ENCODE results near the gene PPP1R3F.

The PPP1R3F gene

GRCh38 chrX:49225858-49226257 is 43.7 kb upstream of the PPP1R3F start:
- Histone ChIP-seq H3K9me2 (replicated peaks; ENCODE audit: low read depth, low read length) (no peaks in the 10 kb centered on the region), H3K9ac (ENCODE audit: low read depth, low read length, poor library complexity, severe bottlenecking) (no peak overlapping the region), H3F3A (ENCODE audit: low read depth) (no peaks in the 10 kb centered on the region), H3K9me3 (ENCODE audit: insufficient read depth, low read depth, low read length) (no peaks in the 10 kb centered on the region), H3K4me1 (ENCODE audit: insufficient read depth, low read length, poor library complexity, severe bottlenecking) (no peaks in the 10 kb centered on the region), H3K4me2 (ENCODE audit: low read depth, low read length, poor library complexity, severe bottlenecking) (no peak overlapping the region), H3K36me3 (ENCODE audit: insufficient read depth, low read length) (no peaks in the 10 kb centered on the region), H4K20me1 (ENCODE audit: insufficient read depth, low read length, poor library complexity, severe bottlenecking) (no peaks in the 10 kb centered on the region), H3K79me2 (ENCODE audit: insufficient read depth, low read length) (no peaks in the 10 kb centered on the region), H3K27me3 (ENCODE audit: insufficient read depth, low read length, poor library complexity, severe bottlenecking) (no peaks in the 10 kb centered on the region), H3K4me3 (ENCODE audit: low read length, poor library complexity, severe bottlenecking) (no peak overlapping the region), H2AFZ (ENCODE audit: low read length) (no peak overlapping the region)
- TF ChIP-seq EZH2phosphoT487 (IDR thresholded peaks at IDR 0.05; ENCODE audit: borderline replicate concordance), result no peak
- no peak for TF ChIP-seq CTCF (conservative IDR thresholded peaks at IDR 0.05; ENCODE audit: low read length)

- Histone ChIP-seq H3K36me3 (ENCODE audit: insufficient read depth, low read length) (no peaks in the 10 kb centered on the region), H3K79me2 (ENCODE audit: insufficient read depth, low read length) (no peaks in the 10 kb centered on the region), H3K4me3 (ENCODE audit: low read length, poor library complexity, severe bottlenecking) (no peak overlapping the region), H3K4me1 (ENCODE audit: insufficient read depth, low read length, poor library complexity, severe bottlenecking) (no peaks in the 10 kb centered on the region), H3K27me3 (ENCODE audit: insufficient read depth, low read length, poor library complexity, severe bottlenecking) (no peaks in the 10 kb centered on the region), H4K20me1 (ENCODE audit: insufficient read depth, low read length, poor library complexity, severe bottlenecking) (no peaks in the 10 kb centered on the region), H3K4me2 (ENCODE audit: low read depth, low read length, poor library complexity, severe bottlenecking) (no peak overlapping the region), H3K9me3 (ENCODE audit: insufficient read depth, low read depth, low read length) (no peaks in the 10 kb centered on the region), H3F3A (ENCODE audit: low read depth) (no peaks in the 10 kb centered on the region), H3K9me2 (replicated peaks; ENCODE audit: low read depth, low read length) (no peaks in the 10 kb centered on the region), H3K9ac (ENCODE audit: low read depth, low read length, poor library complexity, severe bottlenecking) (no peak overlapping the region), H2AFZ (ENCODE audit: low read length) (no peak overlapping the region)
- TF ChIP-seq EZH2phosphoT487 (IDR thresholded peaks at IDR 0.05; ENCODE audit: borderline replicate concordance) (no peak), CTCF (conservative IDR thresholded peaks at IDR 0.05; ENCODE audit: low read length) (no peak)
These were observed 42.6 kb upstream of the PPP1R3F start for GRCh38 chrX:49226946-49227345.

GRCh38 chrX:49227726-49228125 is 41.9 kb upstream of the PPP1R3F start:
- no peaks in the 10 kb centered on the region for H3K36me3 ChIP-seq (ENCODE audit: insufficient read depth, low read length)
- no peaks in the 10 kb centered on the region for H3K79me2 ChIP-seq (ENCODE audit: insufficient read depth, low read length)
- no peak overlapping the region for H2AFZ ChIP-seq (ENCODE audit: low read length)
- no peak overlapping the region for H3K4me2 ChIP-seq (ENCODE audit: low read depth, low read length, poor library complexity, severe bottlenecking)
- no peaks in the 10 kb centered on the region for H4K20me1 ChIP-seq (ENCODE audit: insufficient read depth, low read length, poor library complexity, severe bottlenecking)
- no peak overlapping the region for H3K4me3 ChIP-seq (ENCODE audit: low read length, poor library complexity, severe bottlenecking)
- no peaks in the 10 kb centered on the region for H3K4me1 ChIP-seq (ENCODE audit: insufficient read depth, low read length, poor library complexity, severe bottlenecking)
- H3F3A ChIP-seq (ENCODE audit: low read depth), result no peaks in the 10 kb centered on the region
- no peaks in the 10 kb centered on the region for H3K27me3 ChIP-seq (ENCODE audit: insufficient read depth, low read length, poor library complexity, severe bottlenecking)
- no peak overlapping the region for H3K9ac ChIP-seq (ENCODE audit: low read depth, low read length, poor library complexity, severe bottlenecking)
- no peaks in the 10 kb centered on the region for H3K9me3 ChIP-seq (ENCODE audit: insufficient read depth, low read depth, low read length)
- TF ChIP-seq CTCF (conservative IDR thresholded peaks at IDR 0.05; ENCODE audit: low read length) (no peak), EZH2phosphoT487 (IDR thresholded peaks at IDR 0.05; ENCODE audit: borderline replicate concordance) (no peak)
- H3K9me2 ChIP-seq (replicated peaks; ENCODE audit: low read depth, low read length), result no peaks in the 10 kb centered on the region
